Measurements from ENCODE around the gene PCDHGB7.

- TF ChIP-seq POLR2A (IDR thresholded peaks at IDR 0.05) (no peak), CTCF (IDR thresholded peaks at IDR 0.05) (no peak), POLR2AphosphoS5 (IDR thresholded peaks at IDR 0.05; ENCODE audit: insufficient read depth in 1 of 2, low read depth in 1 of 2) (no peak)
Observed at GRCh38 chr5:141421489-141421855, 4.0 kb downstream of the PCDHGB7 start.

All from vagina (tissue), 2 donors.